GM10266 (cell line): ENCODE data around the gene TXNRD2.

Experiments
- DNase-seq: peaks from one replicate; pipeline ENCODE4 v3.0.0; 2012; ENCODE audit errors: extremely low spot score
- CTCF ChIP-seq: IDR thresholded peaks from 2 replicates; pipeline ENCODE4 v1.5.1; 2012; ENCODE audit warnings: mild to moderate bottlenecking, low read depth; ENCODE audit not compliant: control insufficient read depth, insufficient read depth; ENCODE audit errors: missing control alignments

Gene TXNRD2

GRCh38 chr22:19918332-19919106 lies 23.1 kb downstream of the TXNRD2 start:
- no peak for TF ChIP-seq CTCF
- DNase-seq = no peak

- TF ChIP-seq CTCF = no peak
- no peak for DNase-seq
Measured at GRCh38 chr22:19917389-19918138, 24.1 kb downstream of the TXNRD2 start.

DNA sequence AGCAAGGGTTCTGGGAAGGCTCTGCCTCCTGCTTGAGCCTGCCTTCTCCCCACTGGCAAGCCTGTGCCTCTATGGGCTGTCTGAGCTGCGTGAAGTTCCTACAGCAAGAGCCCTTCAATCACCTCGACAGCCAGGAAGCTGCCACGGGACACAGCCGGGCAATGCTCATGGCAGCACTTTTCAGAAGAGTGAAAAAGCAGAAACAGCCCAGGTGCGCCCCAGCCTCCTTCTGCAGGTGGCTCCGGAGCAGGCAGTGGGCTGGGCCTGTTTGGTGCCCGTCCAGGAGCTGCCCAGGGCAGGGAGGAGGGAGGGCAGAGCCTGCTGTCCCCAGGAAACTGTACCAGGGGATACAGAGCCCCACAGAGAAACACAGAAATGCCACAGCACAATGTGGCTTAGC lies 24.7 kb downstream of the TXNRD2 start:
- no peak for TF ChIP-seq CTCF

DNA sequence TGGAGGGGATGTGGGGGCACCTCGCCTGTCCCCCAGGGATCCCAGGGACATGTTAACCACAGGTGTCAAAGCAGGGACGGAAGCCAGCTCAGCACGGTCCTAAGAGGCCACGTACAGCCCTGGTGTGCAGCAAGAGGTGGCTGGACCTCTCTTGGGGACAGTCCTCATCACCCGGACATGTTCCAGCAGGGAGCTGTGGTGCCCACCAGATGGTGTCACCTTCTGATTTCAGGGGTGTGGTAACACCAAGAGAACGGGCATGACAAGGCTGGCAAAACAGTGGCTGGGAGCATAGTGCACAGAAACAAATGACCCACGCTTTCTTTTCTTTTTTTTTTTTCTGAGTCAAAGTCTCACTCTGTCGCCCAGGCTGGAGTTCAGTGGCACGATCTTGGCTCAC lies 25.6 kb downstream of the TXNRD2 start:
- no peak for DNase-seq
- no peak for TF ChIP-seq CTCF

More for the DNA sequence above, 24.7 kb downstream of the TXNRD2 start:
- no peak for DNase-seq

GRCh38 chr22:19915287-19915954 lies 26.2 kb downstream of the TXNRD2 start:
- no peak for TF ChIP-seq CTCF
- no peak for DNase-seq

- no peak for TF ChIP-seq CTCF
- no peak for DNase-seq
Measured at GRCh38 chr22:19914201-19914943, 27.2 kb downstream of the TXNRD2 start.
